Cardiac fibroblast (primary cell): Measurements from ENCODE around the gene TSPAN17.

Experiments used
- DNase-seq, 2 donors: peaks; one replicate each; pipeline versions ENCODE4 v3.0.0 to v3.0.0-alpha.2; 2010; ENCODE audit warnings: low read depth in 2 of 2
- H3K4me3 ChIP-seq, 2 donors: replicated peaks in 1 of 2; 1 replicate in 1 of 2; 2 replicates in 1 of 2; pipeline ENCODE4 v1.5.1; 2011; ENCODE audit warnings: low read depth in 2 of 2, low read length in 2 of 2, mild to moderate bottlenecking in 2 of 2, moderate library complexity in 1 of 2
- CTCF ChIP-seq: IDR thresholded peaks from one replicate; pipeline ENCODE4 v1.5.1; 2011; ENCODE audit warnings: low read depth, mild to moderate bottlenecking, low read length, inconsistent platforms

Gene TSPAN17

GRCh38 chr5:176678584-176678983 is 31.3 kb downstream of the TSPAN17 start:
- no peak overlapping the region for H3K4me3 ChIP-seq
- no peak for TF ChIP-seq CTCF
- DNase-seq, result no peak

GRCh38 chr5:176679365-176680225 is 32.3 kb downstream of the TSPAN17 start:
- no peak overlapping the region for H3K4me3 ChIP-seq
- no peak for TF ChIP-seq CTCF
- no peak for DNase-seq

- TF ChIP-seq CTCF, result no peak
- no peak for DNase-seq
- H3K4me3 ChIP-seq, result no peak overlapping the region
These were observed 32.9 kb downstream of the TSPAN17 start for GRCh38 chr5:176680226-176680563.

- no peak for DNase-seq
- no peak for TF ChIP-seq CTCF
- H3K4me3 ChIP-seq, result no peak overlapping the region
These were observed 34.8 kb downstream of the TSPAN17 start for GRCh38 chr5:176682016-176682531.

GRCh38 chr5:176685010-176685409 is 37.7 kb downstream of the TSPAN17 start:
- no peak for TF ChIP-seq CTCF
- no peak for DNase-seq
- no peak overlapping the region for H3K4me3 ChIP-seq

GRCh38 chr5:176687247-176687646 is 40.0 kb downstream of the TSPAN17 start:
- TF ChIP-seq CTCF, result no peak
- H3K4me3 ChIP-seq, result no peak overlapping the region
- no peak for DNase-seq
